Kidney epithelial cell (primary cell): ENCODE results near the gene MAN1A1. TPM values are rescaled to one million over a fixed set of nuclear protein-coding genes. Genes with fewer than 3 reads are reported as not detected.
A peak's percentile ranks its signal among the peaks of the same experiment; 100 is the strongest.

ENCODE experiments used
- DNase-seq: peaks from one replicate; pipeline ENCODE4 v3.0.0-alpha.2; 2010; ENCODE audit warnings: low read depth
- H3K27me3 ChIP-seq: 2 replicates; pipeline ENCODE4 v1.6.0; 2011; ENCODE audit warnings: low read length; ENCODE audit not compliant: control insufficient read depth, insufficient read depth
- H3K36me3 ChIP-seq: 2 replicates; pipeline ENCODE4 v1.5.1; 2011; ENCODE audit warnings: low read length; ENCODE audit not compliant: control insufficient read depth, insufficient read depth
- H3K4me3 ChIP-seq: 2 replicates; pipeline ENCODE4 v1.5.1; 2011; ENCODE audit warnings: low read depth, mild to moderate bottlenecking, control low read depth, low read length
- total RNA-seq: library from RNA; depleted of rRNA; stranded (reverse); fragments of >200 nt; gene quantifications from 2 replicates; pipeline ENCODE4 v1.2.3, GENCODE V29; 2015
- TF ChIP-seq, protein P1 (sequence below): IDR thresholded peaks from 2 replicates; pipeline ENCODE4 v1.5.1; 2011; ENCODE audit warnings: mild to moderate bottlenecking, moderate library complexity, low read length, control low read depth, inconsistent platforms; ENCODE audit not compliant: insufficient read depth, poor library complexity, severe bottlenecking

The MAN1A1 gene
- total RNA-seq, 1 donor from 2014 or later, result 15.0 TPM

- Histone ChIP-seq H3K4me3 (no peak overlapping the region), H3K27me3 (no peaks in the 10 kb centered on the region), H3K36me3 (no peaks in the 10 kb centered on the region)
- TF ChIP-seq, protein P1, sequence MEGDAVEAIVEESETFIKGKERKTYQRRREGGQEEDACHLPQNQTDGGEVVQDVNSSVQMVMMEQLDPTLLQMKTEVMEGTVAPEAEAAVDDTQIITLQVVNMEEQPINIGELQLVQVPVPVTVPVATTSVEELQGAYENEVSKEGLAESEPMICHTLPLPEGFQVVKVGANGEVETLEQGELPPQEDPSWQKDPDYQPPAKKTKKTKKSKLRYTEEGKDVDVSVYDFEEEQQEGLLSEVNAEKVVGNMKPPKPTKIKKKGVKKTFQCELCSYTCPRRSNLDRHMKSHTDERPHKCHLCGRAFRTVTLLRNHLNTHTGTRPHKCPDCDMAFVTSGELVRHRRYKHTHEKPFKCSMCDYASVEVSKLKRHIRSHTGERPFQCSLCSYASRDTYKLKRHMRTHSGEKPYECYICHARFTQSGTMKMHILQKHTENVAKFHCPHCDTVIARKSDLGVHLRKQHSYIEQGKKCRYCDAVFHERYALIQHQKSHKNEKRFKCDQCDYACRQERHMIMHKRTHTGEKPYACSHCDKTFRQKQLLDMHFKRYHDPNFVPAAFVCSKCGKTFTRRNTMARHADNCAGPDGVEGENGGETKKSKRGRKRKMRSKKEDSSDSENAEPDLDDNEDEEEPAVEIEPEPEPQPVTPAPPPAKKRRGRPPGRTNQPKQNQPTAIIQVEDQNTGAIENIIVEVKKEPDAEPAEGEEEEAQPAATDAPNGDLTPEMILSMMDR, result no peak
- no peak for DNase-seq
These were observed 144.8 kb downstream of the MAN1A1 start for GRCh38 chr6:119204719-119205118.

DNA sequence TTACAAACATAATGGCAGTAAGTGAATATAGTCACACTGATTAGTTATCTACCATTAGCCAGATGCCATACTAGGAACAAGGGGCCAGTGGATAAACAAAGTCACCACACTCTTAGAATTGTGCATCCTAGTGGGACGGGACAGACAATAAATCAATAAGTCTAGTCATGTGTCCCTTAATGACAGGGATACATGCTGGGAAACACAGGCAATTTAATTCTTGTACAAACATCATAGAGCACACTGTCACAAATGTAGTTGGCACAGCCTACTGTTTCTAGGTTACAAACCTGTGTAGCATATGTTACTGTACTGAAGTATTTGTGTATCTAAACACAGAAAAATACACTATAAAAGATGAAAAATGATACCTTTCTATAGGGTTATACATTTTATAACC is 148.1 kb downstream of the MAN1A1 start:
- DNase-seq, result no peak
- TF ChIP-seq, protein P1, result no peak
- no peaks in the 10 kb centered on the region for H3K36me3 ChIP-seq
- H3K27me3 ChIP-seq, result no peaks in the 10 kb centered on the region
- H3K4me3 ChIP-seq, result no peak overlapping the region

GRCh38 chr6:119200512-119201175 is 148.9 kb downstream of the MAN1A1 start:
- H3K36me3 ChIP-seq, result no peaks in the 10 kb centered on the region
- TF ChIP-seq, protein P1, result no peak
- H3K27me3 ChIP-seq, result no peaks in the 10 kb centered on the region
- DNase-seq, result peak; percentile 2
- H3K4me3 ChIP-seq, result no peak overlapping the region

GRCh38 chr6:119197271-119197670 is 152.3 kb downstream of the MAN1A1 start:
- Histone ChIP-seq H3K27me3 (no peaks in the 10 kb centered on the region), H3K36me3 (no peaks in the 10 kb centered on the region), H3K4me3 (no peak overlapping the region)
- DNase-seq, result no peak
- TF ChIP-seq, protein P1, result no peak

- H3K27me3 ChIP-seq, result no peaks in the 10 kb centered on the region
- no peak for DNase-seq
- H3K36me3 ChIP-seq, result no peaks in the 10 kb centered on the region
- no peak overlapping the region for H3K4me3 ChIP-seq
- TF ChIP-seq, protein P1, result no peak
These were observed 152.8 kb downstream of the MAN1A1 start for GRCh38 chr6:119196715-119197114.

DNA sequence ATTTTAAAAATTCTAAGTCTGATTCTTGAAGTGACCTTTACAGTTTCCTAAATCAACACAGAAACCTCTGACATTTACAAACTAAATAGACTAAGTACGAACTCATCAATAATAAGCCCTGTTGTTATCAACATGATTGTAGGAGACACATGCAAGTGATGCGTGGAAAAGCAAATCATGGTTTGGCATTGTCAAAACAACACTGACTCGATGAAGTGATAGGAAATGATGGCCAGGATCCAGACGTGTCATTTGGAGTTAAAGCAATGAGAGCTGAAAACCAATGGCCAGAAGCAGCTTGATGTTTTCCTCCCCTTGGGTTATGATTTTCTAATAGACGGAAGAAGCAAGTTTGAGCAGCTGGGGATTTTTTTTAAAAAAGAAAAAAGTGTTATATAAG is 153.7 kb downstream of the MAN1A1 start:
- no peak for DNase-seq
- H3K27me3 ChIP-seq, result no peaks in the 10 kb centered on the region
- TF ChIP-seq, protein P1, result no peak

More for the DNA sequence above, 153.7 kb downstream of the MAN1A1 start:
- H3K36me3 ChIP-seq, result no peaks in the 10 kb centered on the region
- no peak overlapping the region for H3K4me3 ChIP-seq
